Activated CD8-positive, alpha-beta T cell treated with anti-CD3 and anti-CD28 coated beads for 36 hours (primary cell): ENCODE measurements around the gene MRPL42. TPM values are rescaled to one million over a fixed set of nuclear protein-coding genes. Genes with fewer than 3 reads are reported as not detected.

ENCODE experiments used
- ATAC-seq: fragments of 200-7000 bp; cut with Tn5 transposase; one replicate; pipeline ENCODE4 v1.10.0; 2021; ENCODE audit warnings: mild to moderate bottlenecking, moderate library complexity
- CTCF ChIA-PET: fragments of 350-600 bp; sonication (Branson Sonifier 250); formaldehyde crosslinking; loops from one replicate; lab custom pipeline; 2021; ENCODE audit warnings: antibody characterized with exemption; lab: Charles Lee
- POLR2A ChIA-PET: fragments of 350-600 bp; sonication (Branson Sonifier 250); formaldehyde crosslinking; loops from one replicate; lab custom pipeline; 2021; ENCODE audit warnings: antibody characterized with exemption; lab: Charles Lee
- DNase-seq: peaks from one replicate; pipeline ENCODE4 v3.0.0-alpha.2; 2020
- H3K27ac Mint-ChIP-seq: one replicate; pipeline ENCODE4 v1.8.0; 2021; ENCODE audit warnings: mild to moderate bottlenecking, mixed read lengths
- H3K27me3 Mint-ChIP-seq: one replicate; pipeline ENCODE4 v1.8.0; 2021; ENCODE audit warnings: mixed read lengths
- H3K36me3 Mint-ChIP-seq: one replicate; pipeline ENCODE4 v1.8.0; 2021; ENCODE audit warnings: low read depth, mixed read lengths
- H3K4me1 Mint-ChIP-seq: one replicate; pipeline ENCODE4 v1.8.0; 2021; ENCODE audit warnings: low read depth, mixed read lengths
- H3K4me3 Mint-ChIP-seq: one replicate; pipeline ENCODE4 v1.8.0; 2021; ENCODE audit warnings: mild to moderate bottlenecking, moderate library complexity, mixed read lengths
- H3K9me3 Mint-ChIP-seq: one replicate; pipeline ENCODE4 v1.8.0; 2021; ENCODE audit warnings: mixed read lengths
- CTCF ChIP-seq: fragments of 200-600 bp; IDR thresholded peaks from one replicate; pipeline ENCODE4 v1.8.0; 2022; ENCODE audit warnings: antibody characterized with exemption, mild to moderate bottlenecking
- intact Hi-C: fragments of 100-400 bp; cut with micrococcal nuclease; formaldehyde crosslinking; loops from one replicate; pipeline ENCODE4 v1.10.0; 2022
- total RNA-seq, 2 experiments: library from RNA; stranded (reverse); gene quantifications; one replicate each; pipeline ENCODE4 v1.2.3, GENCODE V29; 2021

The MRPL42 gene
- total RNA-seq, 2 experiments from 2014 or later: 85.6 to 87.6 TPM

- no peak for DNase-seq
- no peaks in the 10 kb centered on the region for H3K36me3 Mint-ChIP-seq
- no peak overlapping the region for H3K27ac Mint-ChIP-seq
- H3K4me1 Mint-ChIP-seq: no peaks in the 10 kb centered on the region
- H3K9me3 Mint-ChIP-seq: no peaks in the 10 kb centered on the region
- no peak for ATAC-seq
- no peak for TF ChIP-seq CTCF
- H3K4me3 Mint-ChIP-seq: no peak overlapping the region
- ChIA-PET CTCF (interaction anchor here (1.1 to 9.0 kb wide), 2 partner anchors 583 to 585 kb away, joined by 3 to 53 read pairs; no protein-coding TSS in a partner anchor), POLR2A (no interaction called here)
- intact Hi-C loops: no loop called here
- no peaks in the 10 kb centered on the region for H3K27me3 Mint-ChIP-seq
Observed at GRCh38 chr12:93518725-93519124, 51.4 kb downstream of the MRPL42 start.

- Mint-ChIP-seq H3K4me3 (no peak overlapping the region), H3K27me3 (no peaks in the 10 kb centered on the region), H3K4me1 (no peaks in the 10 kb centered on the region), H3K36me3 (no peaks in the 10 kb centered on the region), H3K27ac (no peak overlapping the region), H3K9me3 (no peaks in the 10 kb centered on the region)
- ATAC-seq: no peak
- ChIA-PET CTCF (interaction anchor here (9.0 kb wide), 1 partner anchor 582 kb away, joined by 53 read pairs; no protein-coding TSS in a partner anchor), POLR2A (no interaction called here)
- DNase-seq: no peak
- intact Hi-C loops: no loop called here
- TF ChIP-seq CTCF: no peak
Observed at GRCh38 chr12:93519859-93520258, 52.5 kb downstream of the MRPL42 start.

GRCh38 chr12:93520454-93520853 lies 53.1 kb downstream of the MRPL42 start:
- DNase-seq: no peak
- Mint-ChIP-seq H3K4me3 (no peak overlapping the region), H3K9me3 (no peaks in the 10 kb centered on the region), H3K27ac (no peak overlapping the region), H3K27me3 (no peaks in the 10 kb centered on the region), H3K36me3 (no peaks in the 10 kb centered on the region), H3K4me1 (no peaks in the 10 kb centered on the region)
- TF ChIP-seq CTCF: no peak
- ChIA-PET CTCF (no interaction called here), POLR2A (no interaction called here)
- no peak for ATAC-seq
- intact Hi-C loops: no loop called here

- Mint-ChIP-seq H3K27me3 (peaks cover 5% of the 10 kb centered on the region), H3K4me3 (no peak overlapping the region), H3K27ac (no peak overlapping the region), H3K36me3 (no peaks in the 10 kb centered on the region), H3K9me3 (no peaks in the 10 kb centered on the region), H3K4me1 (no peaks in the 10 kb centered on the region)
- ChIA-PET POLR2A (interaction anchor here (1.1 kb wide), 1 partner anchor 21 kb away, joined by 3 read pairs; no protein-coding TSS in a partner anchor), CTCF (interaction anchor here (1.1 to 2.9 kb wide), 2 partner anchors 19 to 581 kb away, joined by 4 to 14 read pairs; no protein-coding TSS in a partner anchor)
- TF ChIP-seq CTCF: no peak
- intact Hi-C loops: no loop called here
- ATAC-seq: no peak
- DNase-seq: no peak
Observed at GRCh38 chr12:93521225-93522080, 54.1 kb downstream of the MRPL42 start.
